Colonic mucosa (tissue), 4 donors: Measurements from ENCODE around the gene GPR84. TPM values are rescaled to one million over a fixed set of nuclear protein-coding genes. Genes with fewer than 3 reads are reported as not detected.

Experiments used
- DNase-seq: peaks from one replicate; pipeline ENCODE4 v3.0.0-alpha.2; 2020
- H3K27ac ChIP-seq: fragments of 200-600 bp; one replicate; pipeline ENCODE4 v1.8.0; 2021
- H3K27me3 ChIP-seq: fragments of 200-600 bp; one replicate; pipeline ENCODE4 v1.8.0; 2021
- H3K36me3 ChIP-seq: fragments of 200-600 bp; one replicate; pipeline ENCODE4 v1.8.0; 2021
- H3K4me1 ChIP-seq: fragments of 200-600 bp; one replicate; pipeline ENCODE4 v1.8.0; 2021; ENCODE audit warnings: mild to moderate bottlenecking
- H3K4me3 ChIP-seq: fragments of 200-600 bp; one replicate; pipeline ENCODE4 v1.8.0; 2021
- H3K9ac ChIP-seq, 2 donors: one replicate each; pipeline ENCODE4 v1.7.0; 2013; ENCODE audit warnings: control low read depth in 2 of 2, low read depth in 2 of 2, low read length in 2 of 2
- H3K9me3 ChIP-seq: fragments of 200-600 bp; one replicate; pipeline ENCODE4 v1.8.0; 2021
- CTCF ChIP-seq: fragments of 200-600 bp; IDR thresholded peaks from one replicate; pipeline ENCODE4 v1.8.0; 2022; ENCODE audit warnings: antibody characterized with exemption, mild to moderate bottlenecking
- intact Hi-C: fragments of 100-400 bp; cut with DNase I; formaldehyde crosslinking; loops from one replicate; pipeline ENCODE4 v1.14.1; 2022
- total RNA-seq, 2 donors: library from RNA; stranded (reverse); fragmentation: NEBNext Ultra II Directional in 1 of 2; extraction: Animal tissue kit (Norgen Biotek cat#: 25700) in 1 of 2; gene quantifications; one replicate each; pipeline ENCODE4 v1.2.1, GENCODE V29; 2021
- donor health status: healthy.
- donor health status: DM: no; HTN: no; CAD: no.
- donor health status: DM: no; HTN: no; CAD: no.

Gene GPR84
- total RNA-seq, 2 donors from 2014 or later: 0.21 TPM; not detected in 1

GRCh38 chr12:54371328-54372112 lies 7.2 kb upstream of the GPR84 start:
- H3K4me3 ChIP-seq: no peak overlapping the region
- no peaks in the 10 kb centered on the region for H3K36me3 ChIP-seq
- no peaks in the 10 kb centered on the region for H3K9me3 ChIP-seq
- TF ChIP-seq CTCF: no peak
- peak; percentile 54 for DNase-seq
- H3K9ac ChIP-seq: no peak overlapping the region
- H3K27ac ChIP-seq: peak overlapping the region; percentile 36
- peaks cover 11% of the 10 kb centered on the region for H3K4me1 ChIP-seq
- intact Hi-C loops: no loop called here
- H3K27me3 ChIP-seq: no peaks in the 10 kb centered on the region

GRCh38 chr12:54370171-54370730 lies 6.0 kb upstream of the GPR84 start:
- H3K9me3 ChIP-seq: no peaks in the 10 kb centered on the region
- peaks cover 11% of the 10 kb centered on the region for H3K4me1 ChIP-seq
- H3K9ac ChIP-seq: peak overlapping the region in 1 of 2 donors; percentile 53
- H3K4me3 ChIP-seq: peak overlapping the region; percentile 27
- H3K36me3 ChIP-seq: no peaks in the 10 kb centered on the region
- peak; percentile 81 for DNase-seq
- intact Hi-C loops: no loop called here
- TF ChIP-seq CTCF: peak; percentile 59
- peak overlapping the region; percentile 29 for H3K27ac ChIP-seq
- H3K27me3 ChIP-seq: no peaks in the 10 kb centered on the region

GRCh38 chr12:54369597-54370131 lies 5.4 kb upstream of the GPR84 start:
- no peak for DNase-seq
- intact Hi-C loops: no loop called here

GRCh38 chr12:54368709-54369596 lies 4.7 kb upstream of the GPR84 start:
- no peaks in the 10 kb centered on the region for H3K9me3 ChIP-seq
- intact Hi-C loops: no loop called here
- H3K4me3 ChIP-seq: no peak overlapping the region

More at GRCh38 chr12:54369597-54370131, 5.4 kb upstream of the GPR84 start:
- H3K27ac ChIP-seq: peak overlapping the region; percentile 2
- H3K4me1 ChIP-seq: peaks cover 11% of the 10 kb centered on the region
- H3K4me3 ChIP-seq: peak overlapping the region; percentile 27
- H3K36me3 ChIP-seq: no peaks in the 10 kb centered on the region
- H3K9me3 ChIP-seq: no peaks in the 10 kb centered on the region
- no peaks in the 10 kb centered on the region for H3K27me3 ChIP-seq
- H3K9ac ChIP-seq: peak overlapping the region; percentile 6 to 28
- no peak for TF ChIP-seq CTCF

More at GRCh38 chr12:54368709-54369596, 4.7 kb upstream of the GPR84 start:
- peak overlapping the region; percentile 28 to 65 for H3K9ac ChIP-seq
- peak overlapping the region; percentile 2 for H3K27ac ChIP-seq
- DNase-seq: peak; percentile 94
- TF ChIP-seq CTCF: peak; percentile 73
- H3K27me3 ChIP-seq: no peaks in the 10 kb centered on the region
- no peaks in the 10 kb centered on the region for H3K36me3 ChIP-seq
- peaks cover 11% of the 10 kb centered on the region for H3K4me1 ChIP-seq
